ENCODE measurements around the gene IER5L.

DNA sequence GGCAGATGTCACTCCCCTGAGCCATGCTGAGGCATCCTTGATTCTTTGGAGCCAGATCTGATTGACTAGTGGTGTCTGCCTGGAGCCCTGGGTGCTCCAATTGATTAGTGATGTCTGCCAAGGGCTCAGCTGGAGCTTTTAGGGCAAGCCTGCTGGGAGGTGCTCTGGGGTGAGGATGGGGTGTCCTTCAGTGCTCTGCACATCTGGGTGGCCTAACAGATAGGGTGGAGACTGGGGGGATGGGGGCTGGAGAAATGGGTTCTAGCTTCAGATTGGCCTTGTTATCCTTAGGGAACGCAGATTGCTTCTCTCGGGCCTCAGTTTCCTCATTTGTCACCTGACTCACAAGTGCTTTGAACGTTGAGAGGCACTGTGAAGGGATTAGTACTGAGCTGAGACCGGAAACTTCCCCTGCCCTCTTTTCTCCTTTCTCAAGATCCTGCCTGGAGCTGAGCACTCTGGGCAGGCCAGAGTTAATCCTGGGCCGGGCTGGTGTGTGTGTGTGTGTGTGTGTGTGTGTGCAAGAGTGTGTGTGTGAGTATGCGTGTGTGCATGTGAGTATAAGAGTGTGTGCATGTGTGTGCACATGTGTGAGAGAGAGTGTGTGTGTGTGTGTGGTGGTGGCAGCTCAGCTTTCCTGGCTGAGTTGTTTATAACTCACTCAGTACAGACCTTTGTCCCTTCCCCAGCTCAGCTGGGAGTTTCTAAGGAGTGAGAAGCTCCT lies 5.6 kb upstream of the IER5L start:
- no peak for TF ChIP-seq POLR2A (IDR thresholded peaks at IDR 0.05)
- TF ChIP-seq, protein P1, sequence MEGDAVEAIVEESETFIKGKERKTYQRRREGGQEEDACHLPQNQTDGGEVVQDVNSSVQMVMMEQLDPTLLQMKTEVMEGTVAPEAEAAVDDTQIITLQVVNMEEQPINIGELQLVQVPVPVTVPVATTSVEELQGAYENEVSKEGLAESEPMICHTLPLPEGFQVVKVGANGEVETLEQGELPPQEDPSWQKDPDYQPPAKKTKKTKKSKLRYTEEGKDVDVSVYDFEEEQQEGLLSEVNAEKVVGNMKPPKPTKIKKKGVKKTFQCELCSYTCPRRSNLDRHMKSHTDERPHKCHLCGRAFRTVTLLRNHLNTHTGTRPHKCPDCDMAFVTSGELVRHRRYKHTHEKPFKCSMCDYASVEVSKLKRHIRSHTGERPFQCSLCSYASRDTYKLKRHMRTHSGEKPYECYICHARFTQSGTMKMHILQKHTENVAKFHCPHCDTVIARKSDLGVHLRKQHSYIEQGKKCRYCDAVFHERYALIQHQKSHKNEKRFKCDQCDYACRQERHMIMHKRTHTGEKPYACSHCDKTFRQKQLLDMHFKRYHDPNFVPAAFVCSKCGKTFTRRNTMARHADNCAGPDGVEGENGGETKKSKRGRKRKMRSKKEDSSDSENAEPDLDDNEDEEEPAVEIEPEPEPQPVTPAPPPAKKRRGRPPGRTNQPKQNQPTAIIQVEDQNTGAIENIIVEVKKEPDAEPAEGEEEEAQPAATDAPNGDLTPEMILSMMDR (IDR thresholded peaks at IDR 0.05 in 8 of 11, conservative IDR thresholded peaks at IDR 0.05 in 3 of 11), result no peak
- TF ChIP-seq POLR2AphosphoS5 (IDR thresholded peaks at IDR 0.05), result no peak
